GM19328 (cell line): ENCODE results near the gene TTYH2.

Experiments
- ATAC-seq: cut with Tn5 transposase; IDR thresholded peaks from one replicate; pipeline ENCODE4 v1.9.1; 2021; ENCODE audit warnings: mild to moderate bottlenecking, moderate library complexity; ENCODE audit not compliant: unreplicated experiment

The TTYH2 gene

GRCh38 chr17:74233937-74234336 is 20.6 kb downstream of the TTYH2 start:
- no peak for ATAC-seq

- no peak for ATAC-seq
Observed at GRCh38 chr17:74234486-74234885, 21.1 kb downstream of the TTYH2 start.

- ATAC-seq, result no peak
Observed at GRCh38 chr17:74235040-74235581, 21.7 kb downstream of the TTYH2 start.

- ATAC-seq, result no peak
Observed at GRCh38 chr17:74235911-74236371, 22.6 kb downstream of the TTYH2 start.

GRCh38 chr17:74237321-74237720 is 23.9 kb downstream of the TTYH2 start:
- ATAC-seq, result no peak

- no peak for ATAC-seq
Observed at GRCh38 chr17:74239172-74239571, 25.8 kb downstream of the TTYH2 start.

GRCh38 chr17:74240618-74241205 is 27.3 kb downstream of the TTYH2 start:
- no peak for ATAC-seq

- no peak for ATAC-seq
Observed at GRCh38 chr17:74241431-74241830, 28.1 kb downstream of the TTYH2 start.

GRCh38 chr17:74241847-74242246 is 28.5 kb downstream of the TTYH2 start:
- ATAC-seq, result no peak

GRCh38 chr17:74243013-74243755 is 29.8 kb downstream of the TTYH2 start:
- ATAC-seq, result no peak

GRCh38 chr17:74244128-74244527 is 30.8 kb downstream of the TTYH2 start:
- ATAC-seq, result no peak

- no peak for ATAC-seq
Observed at GRCh38 chr17:74244548-74244947, 31.2 kb downstream of the TTYH2 start.

- ATAC-seq, result no peak
Observed at GRCh38 chr17:74245145-74245831, 31.9 kb downstream of the TTYH2 start.

GRCh38 chr17:74245871-74246270 is 32.5 kb downstream of the TTYH2 start:
- no peak for ATAC-seq

- ATAC-seq, result no peak
Observed at GRCh38 chr17:74249590-74250270, 36.4 kb downstream of the TTYH2 start.

GRCh38 chr17:74250324-74250995 is 37.1 kb downstream of the TTYH2 start:
- ATAC-seq, result no peak

GRCh38 chr17:74251051-74251450 is 37.7 kb downstream of the TTYH2 start:
- no peak for ATAC-seq

- ATAC-seq, result no peak
Observed at GRCh38 chr17:74251569-74251968, 38.2 kb downstream of the TTYH2 start.

GRCh38 chr17:74252211-74252610 is 38.8 kb downstream of the TTYH2 start:
- no peak for ATAC-seq

GRCh38 chr17:74253036-74253435 is 39.7 kb downstream of the TTYH2 start:
- no peak for ATAC-seq

- no peak for ATAC-seq
Observed at GRCh38 chr17:74257311-74257710, 43.9 kb downstream of the TTYH2 start.
